Erythroblast (primary cell): ENCODE measurements around the gene NUP153.

ENCODE experiments used
- GATA1 ChIP-seq: IDR thresholded peaks from 2 replicates; pipeline ENCODE4 v1.6.1; 2011; ENCODE audit warnings: low read depth, mild to moderate bottlenecking, control low read depth, low read length, moderate library complexity
- POLR2A ChIP-seq: IDR thresholded peaks from 2 replicates; pipeline ENCODE4 v1.6.1; 2011; ENCODE audit warnings: mild to moderate bottlenecking, low read length

DNA sequence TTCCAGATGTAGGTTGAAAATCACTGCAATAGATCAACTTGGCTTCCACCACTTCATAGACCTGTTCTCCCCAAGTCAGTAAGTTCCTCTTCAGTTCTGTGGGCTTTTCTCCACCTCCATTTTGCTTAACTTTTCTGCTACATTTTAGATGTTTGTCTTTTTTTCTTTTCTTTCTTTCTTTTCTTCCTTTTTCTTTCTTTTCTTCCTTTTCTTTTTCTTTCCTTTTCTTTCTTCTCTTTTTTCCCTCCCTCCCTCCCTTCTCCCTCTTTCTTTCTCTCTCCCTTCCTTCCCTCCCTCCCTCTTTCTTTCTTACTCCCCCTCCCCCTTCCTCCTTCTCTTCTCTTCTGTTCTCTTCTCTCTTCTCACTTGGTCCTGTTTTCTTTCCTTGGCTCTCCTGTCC lies 113.5 kb downstream of the NUP153 start:
- no peak for TF ChIP-seq POLR2A
- no peak for TF ChIP-seq GATA1
